ENCODE measurements around the gene REST.

- TF ChIP-seq CTCF (IDR thresholded peaks at IDR 0.05; ENCODE audit: extremely low read depth in 1 of 2, insufficient read depth in 1 of 2, low read depth in 1 of 2, low read length in 2 of 2) (no peak), GATA2 (IDR thresholded peaks at IDR 0.05; ENCODE audit: insufficient read depth, insufficient read length, low read depth, low read length) (no peak)
Observed at GRCh38 chr4:56990109-56990905, 82.6 kb downstream of the REST start.

Data from endothelial cell of umbilical vein (primary cell).